Body of pancreas (tissue), 4 donors: ENCODE measurements around the gene DLGAP1. TPM values are rescaled to one million over a fixed set of nuclear protein-coding genes. Genes with fewer than 3 reads are reported as not detected.

Experiments
- ATAC-seq: fragments of 150-250 bp; one replicate; pipeline ENCODE4 v1.9.1; 2016
- DNase-seq, 4 donors: peaks; one replicate each; pipeline ENCODE4 v3.0.0-alpha.2; 2019
- H3K27ac ChIP-seq, 4 donors: fragments of 200-600 bp; sonication (generic); 1 replicate in 3 of 4; 2 replicates in 1 of 4; pipeline versions ENCODE4 v1.5.1 to v1.6.1; 2016 to 2019; ENCODE audit warnings: mild to moderate bottlenecking in 1 of 4, mixed read lengths in 1 of 4, moderate library complexity in 1 of 4
- H3K27me3 ChIP-seq, 2 donors: fragments of 200-600 bp; sonication (generic); one replicate each; pipeline ENCODE4 v1.6.0; 2016; ENCODE audit warnings: mild to moderate bottlenecking in 1 of 2
- H3K36me3 ChIP-seq, 2 donors: fragments of 200-600 bp; sonication (generic); replicated peaks in 1 of 2; 2 replicates each; pipeline ENCODE4 v1.5.1; 2016; ENCODE audit warnings: low read depth in 2 of 2; ENCODE audit not compliant: insufficient read depth in 1 of 2
- H3K4me1 ChIP-seq: fragments of 200-600 bp; sonication (generic); one replicate; pipeline ENCODE4 v1.6.0; 2016
- H3K4me3 ChIP-seq, 2 donors: fragments of 200-600 bp; sonication (generic); 1 replicate in 1 of 2; 2 replicates in 1 of 2; pipeline ENCODE4 v1.5.1; 2016 to 2019
- H3K9me3 ChIP-seq, 3 donors: fragments of 200-600 bp; sonication (generic); 1 replicate in 2 of 3; 2 replicates in 1 of 3; pipeline ENCODE4 v1.5.1; 2016
- POLR2A ChIP-seq, 3 donors: fragments of 450-650 bp; IDR thresholded peaks; one replicate each; pipeline ENCODE4 v1.6.1; 2016; ENCODE audit warnings: antibody characterized with exemption in 3 of 3, mild to moderate bottlenecking in 2 of 3
- WGBS, 2 donors: methylation state at CpG; one replicate each; pipeline ENCODE4 v1.1.5; 2017; 5-methylcytosine and 5-hydroxymethylcytosine counted together
- intact Hi-C: fragments of 100-400 bp; cut with DNase I; formaldehyde crosslinking; loops from one replicate; pipeline ENCODE4 v1.15.1; 2023
- total RNA-seq, 2 donors: library from RNA; depleted of rRNA; stranded (reverse); fragments of >200 nt; gene quantifications; one replicate each; pipeline ENCODE4 v1.1.0, GENCODE V29; 2016
- TF ChIP-seq, protein P1 (sequence below), 7 experiments: fragments of 450-650 bp in 4 of 7; fragments of 200-600 bp in 3 of 7; sonication (generic) in 3 of 7; IDR thresholded peaks; one replicate each; pipeline ENCODE4 v1.5.1; 2016 to 2019; ENCODE audit warnings: antibody characterized with exemption in 7 of 7

DLGAP1 gene
- total RNA-seq, 2 donors from 2014 or later = 0.52 to 7.9 TPM

GRCh38 chr18:4236940-4237663, 218.0 kb downstream of the DLGAP1 start:
- Histone ChIP-seq H3K4me1 (no peaks in the 10 kb centered on the region), H3K4me3 (no peak overlapping the region), H3K27ac (no peak overlapping the region), H3K27me3 (no peaks in the 10 kb centered on the region), H3K36me3 (no peaks in the 10 kb centered on the region), H3K9me3 (no peaks in the 10 kb centered on the region)
- no peak for ATAC-seq
- 38 to 44% methylated on average over 11 of the region's 11 CpGs for WGBS, 2 donors
- TF ChIP-seq, protein P1, sequence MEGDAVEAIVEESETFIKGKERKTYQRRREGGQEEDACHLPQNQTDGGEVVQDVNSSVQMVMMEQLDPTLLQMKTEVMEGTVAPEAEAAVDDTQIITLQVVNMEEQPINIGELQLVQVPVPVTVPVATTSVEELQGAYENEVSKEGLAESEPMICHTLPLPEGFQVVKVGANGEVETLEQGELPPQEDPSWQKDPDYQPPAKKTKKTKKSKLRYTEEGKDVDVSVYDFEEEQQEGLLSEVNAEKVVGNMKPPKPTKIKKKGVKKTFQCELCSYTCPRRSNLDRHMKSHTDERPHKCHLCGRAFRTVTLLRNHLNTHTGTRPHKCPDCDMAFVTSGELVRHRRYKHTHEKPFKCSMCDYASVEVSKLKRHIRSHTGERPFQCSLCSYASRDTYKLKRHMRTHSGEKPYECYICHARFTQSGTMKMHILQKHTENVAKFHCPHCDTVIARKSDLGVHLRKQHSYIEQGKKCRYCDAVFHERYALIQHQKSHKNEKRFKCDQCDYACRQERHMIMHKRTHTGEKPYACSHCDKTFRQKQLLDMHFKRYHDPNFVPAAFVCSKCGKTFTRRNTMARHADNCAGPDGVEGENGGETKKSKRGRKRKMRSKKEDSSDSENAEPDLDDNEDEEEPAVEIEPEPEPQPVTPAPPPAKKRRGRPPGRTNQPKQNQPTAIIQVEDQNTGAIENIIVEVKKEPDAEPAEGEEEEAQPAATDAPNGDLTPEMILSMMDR (IDR thresholded peaks at IDR 0.05) = no peak
- DNase-seq = no peak
- intact Hi-C loops = no loop called here

DNA sequence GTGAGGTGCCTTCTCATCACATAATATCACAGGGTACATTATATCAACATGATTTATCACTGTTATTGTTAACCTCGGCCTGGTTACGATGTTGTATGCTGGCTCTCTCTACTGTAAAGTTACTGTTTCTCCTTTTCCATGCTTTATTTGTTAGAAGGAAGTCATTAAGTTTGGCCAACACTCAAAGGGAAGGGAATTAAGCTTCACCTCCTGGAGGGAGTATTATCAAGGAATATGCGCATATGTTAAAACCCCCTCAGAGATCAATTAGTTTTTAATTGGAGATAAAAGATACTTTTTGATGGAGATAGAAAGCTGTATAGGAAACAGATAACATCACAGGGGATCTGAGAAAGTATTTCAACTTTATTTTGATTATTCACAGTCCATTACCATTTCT, 221.6 kb downstream of the DLGAP1 start:
- 28 to 31% methylated on average over 3 of the region's 3 CpGs for WGBS, 2 donors
- H3K36me3 ChIP-seq = no peaks in the 10 kb centered on the region
- no peak for ATAC-seq
- no peaks in the 10 kb centered on the region for H3K4me1 ChIP-seq
- H3K27ac ChIP-seq = no peak overlapping the region
- intact Hi-C loops = no loop called here
- no peak overlapping the region for H3K4me3 ChIP-seq
- TF ChIP-seq POLR2A (IDR thresholded peaks at IDR 0.05) = no peak
- TF ChIP-seq, protein P1 (IDR thresholded peaks at IDR 0.05) = no peak
- no peak for DNase-seq
- H3K9me3 ChIP-seq = no peaks in the 10 kb centered on the region
- H3K27me3 ChIP-seq = no peaks in the 10 kb centered on the region

DNA sequence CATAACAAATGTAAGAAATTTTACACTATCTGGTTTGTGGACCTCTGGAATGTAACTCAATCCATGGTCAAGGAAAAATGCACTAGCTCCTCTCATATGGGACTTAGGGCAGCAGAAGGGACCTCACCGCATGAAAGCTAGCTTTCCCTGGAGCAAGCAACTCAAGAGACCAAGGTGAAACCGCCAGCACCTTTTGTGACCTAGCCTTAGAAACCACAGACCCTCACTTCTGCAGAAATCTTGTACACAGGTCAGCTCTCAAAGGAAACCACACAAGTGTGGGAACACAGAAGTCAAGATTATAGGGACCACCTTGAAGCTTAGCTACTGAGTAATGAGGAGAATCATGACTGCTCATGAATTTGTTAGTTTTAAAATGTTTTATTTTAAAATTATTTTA, 222.5 kb downstream of the DLGAP1 start:
- Histone ChIP-seq H3K4me1 (no peaks in the 10 kb centered on the region), H3K27me3 (no peaks in the 10 kb centered on the region), H3K4me3 (no peak overlapping the region), H3K36me3 (no peaks in the 10 kb centered on the region), H3K9me3 (no peaks in the 10 kb centered on the region), H3K27ac (no peak overlapping the region)
- TF ChIP-seq POLR2A (IDR thresholded peaks at IDR 0.05) = no peak
- TF ChIP-seq, protein P1 (IDR thresholded peaks at IDR 0.05) = no peak
- DNase-seq (no peak), ATAC-seq (no peak)
- 15 to 25% methylated on average over 2 of the region's 2 CpGs for WGBS, 2 donors
- intact Hi-C loops = no loop called here

DNA sequence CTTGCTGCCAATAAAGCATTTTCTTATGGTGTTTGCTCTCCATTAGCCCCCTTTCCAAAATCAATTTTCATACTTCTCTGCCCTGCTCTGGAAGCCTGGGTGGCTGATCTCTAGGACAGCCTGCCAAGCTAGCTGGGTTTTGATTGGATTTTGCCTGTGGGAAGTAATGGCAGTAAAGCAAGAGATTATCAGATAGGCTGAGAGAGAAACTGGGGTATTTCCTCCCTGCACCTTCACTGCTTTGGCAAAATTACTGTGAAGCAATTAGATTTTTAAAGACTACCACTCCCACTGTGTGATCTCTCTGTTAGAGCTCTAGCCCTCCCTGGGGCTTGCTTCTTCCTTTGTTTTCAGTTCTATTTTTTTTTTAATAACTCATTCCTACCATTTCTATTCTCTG, 223.8 kb downstream of the DLGAP1 start:
- Histone ChIP-seq H3K9me3 (no peaks in the 10 kb centered on the region), H3K27me3 (no peaks in the 10 kb centered on the region), H3K4me1 (no peaks in the 10 kb centered on the region), H3K27ac (no peak overlapping the region), H3K36me3 (no peaks in the 10 kb centered on the region), H3K4me3 (no peak overlapping the region)
- intact Hi-C loops = no loop called here
- no peak for ATAC-seq
- no peak for TF ChIP-seq POLR2A (IDR thresholded peaks at IDR 0.05)
- TF ChIP-seq, protein P1 (IDR thresholded peaks at IDR 0.05) = no peak
- no peak for DNase-seq
